Measurements from ENCODE around the gene C12orf42.

C12orf42 gene

GRCh38 chr12:103369929-103370328 is 125.8 kb downstream of the C12orf42 start:
- Histone ChIP-seq H3K4me3 (ENCODE audit: low read length, poor library complexity, severe bottlenecking) (no peak overlapping the region), H3K9ac (ENCODE audit: low read depth, low read length, poor library complexity, severe bottlenecking) (no peak overlapping the region), H2AFZ (ENCODE audit: low read length) (no peak overlapping the region), H3K9me3 (ENCODE audit: insufficient read depth, low read depth, low read length) (no peaks in the 10 kb centered on the region), H3K27me3 (ENCODE audit: insufficient read depth, low read length, poor library complexity, severe bottlenecking) (no peaks in the 10 kb centered on the region), H3F3A (ENCODE audit: low read depth) (no peaks in the 10 kb centered on the region), H3K79me2 (ENCODE audit: insufficient read depth, low read length) (no peaks in the 10 kb centered on the region), H3K4me1 (ENCODE audit: insufficient read depth, low read length, poor library complexity, severe bottlenecking) (no peaks in the 10 kb centered on the region), H3K4me2 (ENCODE audit: low read depth, low read length, poor library complexity, severe bottlenecking) (no peak overlapping the region), H3K36me3 (ENCODE audit: insufficient read depth, low read length) (no peaks in the 10 kb centered on the region), H3K9me2 (replicated peaks; ENCODE audit: low read depth, low read length) (no peaks in the 10 kb centered on the region), H4K20me1 (ENCODE audit: insufficient read depth, low read length, poor library complexity, severe bottlenecking) (no peaks in the 10 kb centered on the region)
- no peak for TF ChIP-seq EZH2phosphoT487 (IDR thresholded peaks at IDR 0.05; ENCODE audit: borderline replicate concordance)
- TF ChIP-seq CTCF (conservative IDR thresholded peaks at IDR 0.05; ENCODE audit: low read length), result no peak

- Histone ChIP-seq H3K4me1 (ENCODE audit: insufficient read depth, low read length, poor library complexity, severe bottlenecking) (no peaks in the 10 kb centered on the region), H3K36me3 (ENCODE audit: insufficient read depth, low read length) (no peaks in the 10 kb centered on the region), H3K27me3 (ENCODE audit: insufficient read depth, low read length, poor library complexity, severe bottlenecking) (no peaks in the 10 kb centered on the region), H3K9ac (ENCODE audit: low read depth, low read length, poor library complexity, severe bottlenecking) (no peak overlapping the region), H3F3A (ENCODE audit: low read depth) (no peaks in the 10 kb centered on the region), H2AFZ (ENCODE audit: low read length) (no peak overlapping the region), H3K9me2 (replicated peaks; ENCODE audit: low read depth, low read length) (no peaks in the 10 kb centered on the region), H4K20me1 (ENCODE audit: insufficient read depth, low read length, poor library complexity, severe bottlenecking) (no peaks in the 10 kb centered on the region), H3K4me2 (ENCODE audit: low read depth, low read length, poor library complexity, severe bottlenecking) (no peak overlapping the region), H3K79me2 (ENCODE audit: insufficient read depth, low read length) (no peaks in the 10 kb centered on the region), H3K4me3 (ENCODE audit: low read length, poor library complexity, severe bottlenecking) (no peak overlapping the region), H3K9me3 (ENCODE audit: insufficient read depth, low read depth, low read length) (no peaks in the 10 kb centered on the region)
- no peak for TF ChIP-seq EZH2phosphoT487 (IDR thresholded peaks at IDR 0.05; ENCODE audit: borderline replicate concordance)
- TF ChIP-seq CTCF (conservative IDR thresholded peaks at IDR 0.05; ENCODE audit: low read length), result no peak
Observed at GRCh38 chr12:103368167-103368566, 127.6 kb downstream of the C12orf42 start.

- no peaks in the 10 kb centered on the region for H3K9me2 ChIP-seq (replicated peaks; ENCODE audit: low read depth, low read length)
- no peaks in the 10 kb centered on the region for H3K36me3 ChIP-seq (ENCODE audit: insufficient read depth, low read length)
- H2AFZ ChIP-seq (ENCODE audit: low read length), result no peak overlapping the region
- no peaks in the 10 kb centered on the region for H3K27me3 ChIP-seq (ENCODE audit: insufficient read depth, low read length, poor library complexity, severe bottlenecking)
- H3K9ac ChIP-seq (ENCODE audit: low read depth, low read length, poor library complexity, severe bottlenecking), result no peak overlapping the region
- H3K4me2 ChIP-seq (ENCODE audit: low read depth, low read length, poor library complexity, severe bottlenecking), result no peak overlapping the region
- TF ChIP-seq EZH2phosphoT487 (IDR thresholded peaks at IDR 0.05; ENCODE audit: borderline replicate concordance) (no peak), CTCF (conservative IDR thresholded peaks at IDR 0.05; ENCODE audit: low read length) (no peak)
- no peaks in the 10 kb centered on the region for H4K20me1 ChIP-seq (ENCODE audit: insufficient read depth, low read length, poor library complexity, severe bottlenecking)
- H3F3A ChIP-seq (ENCODE audit: low read depth), result no peaks in the 10 kb centered on the region
- no peaks in the 10 kb centered on the region for H3K4me1 ChIP-seq (ENCODE audit: insufficient read depth, low read length, poor library complexity, severe bottlenecking)
- no peaks in the 10 kb centered on the region for H3K9me3 ChIP-seq (ENCODE audit: insufficient read depth, low read depth, low read length)
- H3K79me2 ChIP-seq (ENCODE audit: insufficient read depth, low read length), result no peaks in the 10 kb centered on the region
- no peak overlapping the region for H3K4me3 ChIP-seq (ENCODE audit: low read length, poor library complexity, severe bottlenecking)
Observed at GRCh38 chr12:103354403-103354802, 141.4 kb downstream of the C12orf42 start.

Measured in Loucy (cell line).